CD4-positive, alpha-beta T cell treated with Interleukin-17A for 4 hours (primary cell): Measurements from ENCODE around the gene MAPRE3.

Source experiments
- DNase-seq: peaks from one replicate; pipeline ENCODE4 v3.0.0-alpha.2; 2020; ENCODE audit warnings: mixed read lengths

The MAPRE3 gene

DNA sequence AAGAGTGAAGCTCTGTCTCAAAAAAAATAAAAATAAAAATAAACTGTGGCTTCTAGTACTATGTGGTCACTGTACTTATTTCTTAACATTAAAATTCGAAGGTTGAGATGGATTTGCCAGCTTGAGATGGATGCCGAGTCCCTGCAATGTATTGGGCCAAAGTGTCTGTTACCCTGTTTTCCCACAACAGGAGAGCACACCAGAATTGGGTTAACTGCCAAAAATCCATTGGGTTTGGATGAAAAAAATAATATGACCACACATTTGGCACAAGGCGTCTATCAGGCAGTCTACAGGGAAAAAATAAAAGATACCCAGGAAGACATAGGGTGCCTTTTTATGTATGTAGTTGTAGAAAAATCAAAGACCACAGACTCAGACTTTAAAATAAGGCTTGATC, 19.2 kb upstream of the MAPRE3 start:
- no peak for DNase-seq

DNA sequence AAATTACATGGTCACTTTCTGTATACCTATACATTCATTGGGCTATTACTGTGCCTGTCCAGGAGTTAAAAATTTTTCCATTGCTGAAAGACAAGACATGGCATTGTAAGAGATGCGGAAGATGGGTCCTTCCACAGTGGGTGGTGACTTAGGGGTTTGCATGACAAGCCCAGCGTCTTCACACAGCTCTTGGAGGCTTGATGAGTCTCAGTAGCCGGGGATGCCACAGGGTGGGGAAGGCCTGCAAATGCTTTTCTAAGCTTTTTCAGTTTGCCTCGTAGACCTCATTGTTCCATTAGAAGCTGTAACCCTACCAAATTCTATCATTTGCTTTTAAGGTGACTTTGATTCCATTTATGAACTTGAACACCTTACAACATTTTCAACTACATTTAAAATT, 18.1 kb upstream of the MAPRE3 start:
- no peak for DNase-seq

DNA sequence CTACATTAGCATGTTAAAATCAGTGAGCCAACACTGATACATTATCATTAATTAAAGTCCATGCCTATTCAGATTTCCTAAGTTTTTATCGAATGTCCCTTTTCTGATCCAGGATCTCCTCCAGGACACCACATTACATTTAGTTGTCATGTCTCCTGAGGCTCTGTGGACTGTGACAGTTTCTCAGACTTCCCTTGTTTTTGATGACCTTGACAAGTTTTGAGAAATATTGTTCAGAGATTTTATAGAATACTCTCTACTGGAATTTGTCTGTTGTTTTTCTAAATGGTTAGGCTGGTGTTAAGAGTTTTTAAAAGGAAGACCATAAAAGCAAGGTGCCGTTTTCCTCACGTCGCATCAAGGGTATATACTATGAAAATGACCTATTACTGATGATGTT, 16.3 kb upstream of the MAPRE3 start:
- DNase-seq: no peak

GRCh38 chr2:26957041-26957440, 13.4 kb upstream of the MAPRE3 start:
- no peak for DNase-seq

- no peak for DNase-seq
Observed at GRCh38 chr2:26957534-26957933, 12.9 kb upstream of the MAPRE3 start.

DNA sequence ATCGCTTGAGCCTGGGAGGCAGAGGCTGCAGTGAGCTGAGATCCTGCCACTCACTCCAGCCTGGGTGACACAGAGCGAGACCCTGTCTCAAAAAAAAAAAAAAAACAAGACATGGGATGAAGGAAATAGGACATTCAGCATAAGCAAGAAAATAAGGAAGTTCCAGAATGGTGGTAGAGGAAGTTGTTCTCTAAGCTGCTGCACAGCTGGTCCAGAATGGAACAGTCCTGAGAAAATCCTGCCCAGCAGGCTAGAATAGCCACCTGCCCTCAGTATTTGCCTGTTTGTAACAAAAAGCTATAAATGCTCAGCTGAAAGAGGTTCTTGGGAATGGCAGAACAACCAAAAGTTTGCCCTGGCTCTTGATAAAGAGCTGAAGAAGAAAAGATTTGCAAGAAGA, 11.1 kb upstream of the MAPRE3 start:
- DNase-seq: no peak

GRCh38 chr2:26964446-26965130, 5.8 kb upstream of the MAPRE3 start:
- DNase-seq: no peak

DNA sequence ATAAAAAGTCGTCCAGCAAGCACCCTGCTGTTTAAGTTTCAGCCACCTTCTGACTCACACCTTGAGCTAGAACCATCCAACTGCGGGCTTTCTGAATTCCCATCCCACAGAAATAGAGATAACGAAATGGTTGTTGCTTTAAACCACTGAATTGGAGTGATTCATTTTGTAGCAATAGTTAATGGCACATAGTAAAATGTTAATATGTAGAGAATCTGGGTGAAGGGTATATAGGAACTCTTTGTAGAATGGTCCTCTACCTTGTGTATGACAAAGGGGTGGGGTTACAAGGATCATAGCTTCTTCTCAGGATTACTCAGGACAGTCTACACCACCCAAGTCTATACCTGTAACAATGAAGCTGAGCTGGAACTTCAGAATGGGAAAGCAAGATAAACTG, 2.4 kb upstream of the MAPRE3 start:
- DNase-seq: no peak

GRCh38 chr2:26969077-26969844, 1.2 kb upstream of the MAPRE3 start:
- no peak for DNase-seq

- peak; percentile 11 for DNase-seq
Observed at GRCh38 chr2:26970928-26971627, 641 bp downstream of the MAPRE3 start.

GRCh38 chr2:26971911-26972786, 1.7 kb downstream of the MAPRE3 start:
- DNase-seq: no peak

DNA sequence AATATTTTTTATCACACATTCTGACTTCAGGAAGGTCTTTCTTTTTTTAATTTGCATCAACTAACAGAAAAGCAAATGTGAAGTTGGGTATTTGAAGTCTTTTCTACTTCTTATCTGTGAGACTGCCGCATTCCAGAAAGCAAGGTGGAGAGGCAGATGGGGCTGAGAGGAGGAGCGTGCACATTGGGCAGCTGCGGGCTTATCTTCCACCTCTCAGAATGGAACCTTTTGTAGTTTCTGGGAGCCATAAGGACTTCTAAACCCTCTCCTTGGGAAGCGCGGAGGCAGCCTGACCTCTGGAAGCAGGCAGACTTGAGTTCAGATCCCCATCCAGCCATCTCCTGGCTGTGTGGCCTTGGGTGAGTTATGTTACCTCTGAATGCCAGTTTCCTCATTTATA, 3.9 kb downstream of the MAPRE3 start:
- no peak for DNase-seq

DNA sequence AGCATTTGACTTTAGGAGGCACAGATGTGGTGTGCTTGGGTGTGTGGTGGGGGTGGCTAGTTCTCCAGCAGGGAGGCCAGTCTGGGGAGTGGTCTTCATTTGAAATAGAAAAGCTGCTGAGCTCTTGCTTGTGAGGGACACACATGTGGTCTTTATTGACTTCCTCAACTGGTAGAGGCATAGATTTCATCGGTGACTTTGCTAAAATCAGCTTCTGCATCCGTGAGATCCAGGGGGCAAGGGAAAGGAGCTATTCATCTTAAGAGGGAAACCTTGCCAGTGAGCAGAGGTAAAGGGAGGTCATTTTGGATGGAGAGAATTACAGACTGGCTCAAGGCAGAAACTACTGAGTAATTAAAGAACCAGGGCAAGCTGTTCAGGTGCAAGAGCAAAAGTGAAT, 4.7 kb downstream of the MAPRE3 start:
- no peak for DNase-seq

GRCh38 chr2:26975656-26976055, 5.2 kb downstream of the MAPRE3 start:
- DNase-seq: no peak

- no peak for DNase-seq
Observed at GRCh38 chr2:26976237-26976636, 5.8 kb downstream of the MAPRE3 start.

GRCh38 chr2:26977012-26977411, 6.6 kb downstream of the MAPRE3 start:
- DNase-seq: no peak

DNA sequence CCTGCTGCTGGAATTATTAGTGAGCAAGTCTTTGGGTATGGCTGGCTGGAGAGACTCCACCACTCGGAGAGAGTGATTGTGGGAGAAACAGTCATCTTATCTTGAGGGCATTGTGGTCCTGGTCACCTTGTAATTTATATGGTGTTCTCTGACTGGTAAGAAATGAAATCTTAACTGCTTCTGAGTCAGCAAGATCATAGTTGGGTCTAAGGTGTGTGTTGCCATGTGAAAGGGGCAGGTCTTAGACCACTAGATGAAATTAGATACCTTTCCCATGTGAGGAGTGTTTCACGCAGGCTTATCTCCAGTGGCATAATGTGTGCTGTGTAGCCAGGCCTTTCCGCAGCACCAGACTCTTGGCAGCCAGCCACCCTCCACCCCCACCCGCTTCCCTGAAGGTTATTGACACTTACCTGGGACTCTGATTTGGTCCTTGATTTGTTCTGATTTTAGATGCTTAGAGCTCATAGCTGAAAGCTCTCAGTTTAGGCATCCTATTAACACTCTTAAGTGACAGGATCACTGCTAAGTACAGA, 7.7 kb downstream of the MAPRE3 start:
- DNase-seq: no peak

DNA sequence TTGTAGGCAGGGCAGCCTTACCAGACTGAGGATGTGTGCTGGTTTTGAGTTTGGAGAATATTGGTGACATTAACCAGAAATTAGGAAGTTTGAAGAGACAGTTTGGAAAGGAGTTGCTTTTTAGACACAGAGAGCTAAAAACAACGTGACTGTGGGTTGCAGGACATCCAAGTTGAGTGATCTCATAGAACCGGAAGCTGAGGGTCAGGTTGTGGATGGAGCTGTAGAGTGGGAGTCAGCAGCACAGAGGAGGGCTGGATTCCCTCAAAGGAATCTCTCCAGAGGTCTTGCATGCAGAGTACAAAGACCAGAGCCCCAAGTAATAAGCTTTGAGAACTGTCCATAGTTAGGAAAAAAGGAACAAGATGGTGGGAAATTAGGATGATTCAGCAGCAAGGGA, 9.3 kb downstream of the MAPRE3 start:
- DNase-seq: no peak

GRCh38 chr2:26980971-26981370, 10.5 kb downstream of the MAPRE3 start:
- DNase-seq: no peak

DNA sequence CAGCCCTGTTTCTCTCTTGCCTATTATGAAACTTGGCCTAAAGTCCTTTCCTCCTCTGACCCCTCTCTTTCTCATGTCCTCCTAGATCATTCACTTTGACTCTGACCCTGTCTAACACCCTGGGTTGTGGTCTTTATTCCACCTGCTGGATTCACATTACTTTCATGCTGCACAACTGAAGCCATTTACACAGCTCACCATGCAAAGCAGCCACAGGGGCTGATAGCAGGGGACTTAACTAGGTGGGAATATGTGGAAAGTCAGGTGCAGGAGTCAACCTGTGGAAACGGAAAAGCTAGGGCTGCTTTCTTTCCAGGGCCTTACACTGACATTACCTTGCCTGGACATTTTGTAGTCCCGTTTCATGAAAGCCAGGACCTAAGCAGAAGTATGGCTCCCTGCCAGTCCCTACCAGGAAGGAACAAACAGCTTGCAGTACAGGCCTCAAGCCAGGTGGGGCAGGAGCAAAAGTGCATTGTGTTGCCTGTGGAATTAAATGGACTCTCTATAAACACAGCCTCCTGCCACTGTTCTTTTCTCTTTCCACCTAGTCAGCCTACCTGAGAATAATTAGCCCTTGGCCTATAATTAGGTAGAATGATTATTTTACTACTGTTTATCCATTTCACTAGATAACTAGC, 11.8 kb downstream of the MAPRE3 start:
- DNase-seq: peak; percentile 26

DNA sequence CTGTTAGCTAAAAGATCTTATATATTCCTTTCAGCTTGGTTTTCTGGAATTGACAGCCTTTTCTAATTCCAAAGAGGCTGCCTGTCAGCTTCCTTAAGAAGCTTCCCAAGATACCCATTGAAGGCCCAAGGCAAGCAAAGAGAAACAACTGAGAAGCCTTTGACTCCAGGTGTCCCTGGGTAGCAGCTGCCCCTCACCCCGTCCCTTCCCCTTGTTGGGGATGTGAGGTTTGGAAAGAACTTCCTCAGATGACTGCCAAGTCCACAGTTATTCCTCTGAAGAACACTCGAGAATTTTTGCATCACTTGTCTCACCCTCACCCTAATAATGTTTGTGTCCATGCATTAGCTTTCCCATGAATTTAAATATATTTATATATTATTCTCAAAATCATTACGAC, 13.3 kb downstream of the MAPRE3 start:
- no peak for DNase-seq

DNA sequence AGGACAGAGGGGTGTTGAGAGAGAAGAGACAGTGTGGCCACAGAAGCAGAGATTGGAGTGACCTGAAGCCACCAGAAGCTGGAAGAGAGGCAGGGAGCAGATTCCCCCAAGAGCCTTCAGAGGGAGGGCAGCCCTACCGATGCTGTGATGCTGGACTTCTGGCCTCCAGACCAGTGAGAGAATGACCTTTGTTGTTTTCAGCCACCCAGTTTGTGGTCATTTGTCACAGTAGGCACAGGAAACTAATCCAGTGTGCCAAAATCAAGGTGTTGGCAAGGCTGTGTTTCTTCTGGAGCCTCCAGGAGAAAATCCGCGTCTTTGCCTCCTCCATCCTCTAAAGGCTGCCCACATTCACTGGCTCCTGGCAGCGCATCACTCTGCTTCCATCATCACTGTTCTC, 15.4 kb downstream of the MAPRE3 start:
- no peak for DNase-seq
